Measurements from ENCODE around the gene GOLGA2. TPM values are rescaled to one million over a fixed set of nuclear protein-coding genes. Genes with fewer than 3 reads are reported as not detected.

The GOLGA2 gene
- total RNA-seq, 1 experiment from 2014 or later, result 60.5 TPM

- Histone ChIP-seq H4K20me1 (ENCODE audit: low read length) (no peaks in the 10 kb centered on the region), H3K4me2 (ENCODE audit: low read length) (no peak overlapping the region), H3K9ac (ENCODE audit: low read length) (no peak overlapping the region), H2AFZ (ENCODE audit: low read length) (no peak overlapping the region), H3K79me2 (ENCODE audit: low read length) (no peaks in the 10 kb centered on the region), H3F3A (ENCODE audit: low read length, unreplicated experiment) (no peaks in the 10 kb centered on the region), H3K4me3 (ENCODE audit: low read length) (no peak overlapping the region), H3K27me3 (ENCODE audit: low read length) (no peaks in the 10 kb centered on the region), H3K9me3 (ENCODE audit: low read length) (no peaks in the 10 kb centered on the region), H3K27ac (ENCODE audit: low read length) (no peak overlapping the region), H3K4me1 (ENCODE audit: insufficient read depth, low read length) (peaks cover 24% of the 10 kb centered on the region), H3K9me2 (replicated peaks; ENCODE audit: low read length) (no peaks in the 10 kb centered on the region), H3K36me3 (ENCODE audit: low read depth, low read length) (peaks cover 11% of the 10 kb centered on the region; the same call in 1 of the 2 replicates)
- intact Hi-C loops (cut with micrococcal nuclease), result no loop called here
- ChIA-PET CTCF (interaction anchor here (0.6 kb wide), 1 partner anchor 414 kb away, joined by 3 read pairs; the partner anchor contains the start of gene ZDHHC12), POLR2A (ENCODE audit: unreplicated experiment) (no interaction called here)
- DNase-seq (no peak), ATAC-seq (no peak)
- TF ChIP-seq EZH2phosphoT487 (IDR thresholded peaks at IDR 0.05; ENCODE audit: borderline replicate concordance, low read length) (no peak), EZH2 (IDR thresholded peaks at IDR 0.05; ENCODE audit: low read length, unreplicated experiment) (no peak), CTCF (conservative IDR thresholded peaks at IDR 0.05; ENCODE audit: low read depth, low read length) (no peak)
- no TSS peak for BruUV-seq (replicated peaks)
These were observed 33.7 kb upstream of the GOLGA2 start for GRCh38 chr9:128309551-128309950.

GRCh38 chr9:128304971-128305288 lies 29.1 kb upstream of the GOLGA2 start:
- BruUV-seq (replicated peaks), result no TSS peak
- no peaks in the 10 kb centered on the region for H3K27me3 ChIP-seq (ENCODE audit: low read length)
- H2AFZ ChIP-seq (ENCODE audit: low read length), result no peak overlapping the region
- DNase-seq (peak; percentile 30), ATAC-seq (no peak)
- H3K9ac ChIP-seq (ENCODE audit: low read length), result no peak overlapping the region
- no peaks in the 10 kb centered on the region for H3K79me2 ChIP-seq (ENCODE audit: low read length)
- H3K27ac ChIP-seq (ENCODE audit: low read length), result peak overlapping the region; percentile 43
- H3K4me3 ChIP-seq (ENCODE audit: low read length), result no peak overlapping the region
- CTCF ChIA-PET, result interaction anchor here (0.6 kb wide), 1 partner anchor 16 kb away, joined by 3 read pairs; no protein-coding TSS in a partner anchor
- no peaks in the 10 kb centered on the region for H4K20me1 ChIP-seq (ENCODE audit: low read length)
- H3K9me3 ChIP-seq (ENCODE audit: low read length), result no peaks in the 10 kb centered on the region
- H3K36me3 ChIP-seq (ENCODE audit: low read depth, low read length), result peaks cover 5% of the 10 kb centered on the region; the same call in 1 of the 2 replicates
- TF ChIP-seq EZH2 (IDR thresholded peaks at IDR 0.05; ENCODE audit: low read length, unreplicated experiment) (no peak), CTCF (conservative IDR thresholded peaks at IDR 0.05; ENCODE audit: low read depth, low read length) (no peak), EZH2phosphoT487 (IDR thresholded peaks at IDR 0.05; ENCODE audit: borderline replicate concordance, low read length) (no peak)
- POLR2A ChIA-PET (ENCODE audit: unreplicated experiment), result no interaction called here
- peaks cover 24% of the 10 kb centered on the region for H3K4me1 ChIP-seq (ENCODE audit: insufficient read depth, low read length)
- no peaks in the 10 kb centered on the region for H3K9me2 ChIP-seq (replicated peaks; ENCODE audit: low read length)
- H3F3A ChIP-seq (ENCODE audit: low read length, unreplicated experiment), result no peaks in the 10 kb centered on the region
- H3K4me2 ChIP-seq (ENCODE audit: low read length), result no peak overlapping the region
- intact Hi-C loops (cut with micrococcal nuclease), result no loop called here

- no peaks in the 10 kb centered on the region for H3K79me2 ChIP-seq (ENCODE audit: low read length)
- ChIA-PET POLR2A (ENCODE audit: unreplicated experiment) (no interaction called here), CTCF (interaction anchor here (0.6 kb wide), 1 partner anchor 104 kb away, joined by 4 read pairs; no protein-coding TSS in a partner anchor)
- H3K27ac ChIP-seq (ENCODE audit: low read length), result peak overlapping the region; percentile 43
- H3K4me2 ChIP-seq (ENCODE audit: low read length), result no peak overlapping the region
- TF ChIP-seq EZH2 (IDR thresholded peaks at IDR 0.05; ENCODE audit: low read length, unreplicated experiment) (no peak), CTCF (conservative IDR thresholded peaks at IDR 0.05; ENCODE audit: low read depth, low read length) (no peak), EZH2phosphoT487 (IDR thresholded peaks at IDR 0.05; ENCODE audit: borderline replicate concordance, low read length) (no peak)
- H3F3A ChIP-seq (ENCODE audit: low read length, unreplicated experiment), result no peaks in the 10 kb centered on the region
- no peak overlapping the region for H2AFZ ChIP-seq (ENCODE audit: low read length)
- no peaks in the 10 kb centered on the region for H4K20me1 ChIP-seq (ENCODE audit: low read length)
- DNase-seq, result no peak
- intact Hi-C loops (cut with micrococcal nuclease), result no loop called here
- no peak for ATAC-seq
- BruUV-seq (replicated peaks), result no TSS peak
- peaks cover 5% of the 10 kb centered on the region; the same call in 1 of the 2 replicates for H3K36me3 ChIP-seq (ENCODE audit: low read depth, low read length)
- H3K4me3 ChIP-seq (ENCODE audit: low read length), result no peak overlapping the region
- no peak overlapping the region for H3K9ac ChIP-seq (ENCODE audit: low read length)
- H3K4me1 ChIP-seq (ENCODE audit: insufficient read depth, low read length), result peaks cover 24% of the 10 kb centered on the region
- H3K9me2 ChIP-seq (replicated peaks; ENCODE audit: low read length), result no peaks in the 10 kb centered on the region
- no peaks in the 10 kb centered on the region for H3K27me3 ChIP-seq (ENCODE audit: low read length)
- no peaks in the 10 kb centered on the region for H3K9me3 ChIP-seq (ENCODE audit: low read length)
These were observed 28.5 kb upstream of the GOLGA2 start for GRCh38 chr9:128304136-128304970.

Measured in PC-3 (cell line).